Spleen (tissue), 7 donors: Measurements from ENCODE around the gene CFL1.

Experiments
- POLR2A ChIP-seq, 3 donors: fragments of 450-650 bp; IDR thresholded peaks; one replicate each; pipeline ENCODE4 v1.5.1; 2017; ENCODE audit warnings: antibody characterized with exemption in 3 of 3, mild to moderate bottlenecking in 1 of 3
- POLR2AphosphoS5 ChIP-seq, 3 donors: sonication (generic); formaldehyde crosslinking; IDR thresholded peaks; one replicate each; pipeline ENCODE4 v1.5.1; 2017; ENCODE audit warnings: antibody characterized with exemption in 3 of 3
- TF ChIP-seq, protein P1 (sequence below), 11 experiments: fragments of 200-600 bp in 7 of 11; fragments of 450-650 bp in 4 of 11; sonication (generic) in 4 of 11; IDR thresholded peaks in 8 of 11; conservative IDR thresholded peaks in 3 of 11; 1 replicate in 7 of 11; 2 replicates in 4 of 11; pipeline versions ENCODE4 v1.4.0 to v1.8.0; 2016 to 2021; ENCODE audit warnings: antibody characterized with exemption in 11 of 11, inconsistent platforms in 4 of 11, mild to moderate bottlenecking in 1 of 11
- donor health status: DM: no; HTN: no; CAD: no; lungs with moderate emphysema.
- donor health status: DM: no; HTN: no; CAD: no.
- donor health status: DM: no; HTN: no; CAD: no.

- TF ChIP-seq, protein P1, sequence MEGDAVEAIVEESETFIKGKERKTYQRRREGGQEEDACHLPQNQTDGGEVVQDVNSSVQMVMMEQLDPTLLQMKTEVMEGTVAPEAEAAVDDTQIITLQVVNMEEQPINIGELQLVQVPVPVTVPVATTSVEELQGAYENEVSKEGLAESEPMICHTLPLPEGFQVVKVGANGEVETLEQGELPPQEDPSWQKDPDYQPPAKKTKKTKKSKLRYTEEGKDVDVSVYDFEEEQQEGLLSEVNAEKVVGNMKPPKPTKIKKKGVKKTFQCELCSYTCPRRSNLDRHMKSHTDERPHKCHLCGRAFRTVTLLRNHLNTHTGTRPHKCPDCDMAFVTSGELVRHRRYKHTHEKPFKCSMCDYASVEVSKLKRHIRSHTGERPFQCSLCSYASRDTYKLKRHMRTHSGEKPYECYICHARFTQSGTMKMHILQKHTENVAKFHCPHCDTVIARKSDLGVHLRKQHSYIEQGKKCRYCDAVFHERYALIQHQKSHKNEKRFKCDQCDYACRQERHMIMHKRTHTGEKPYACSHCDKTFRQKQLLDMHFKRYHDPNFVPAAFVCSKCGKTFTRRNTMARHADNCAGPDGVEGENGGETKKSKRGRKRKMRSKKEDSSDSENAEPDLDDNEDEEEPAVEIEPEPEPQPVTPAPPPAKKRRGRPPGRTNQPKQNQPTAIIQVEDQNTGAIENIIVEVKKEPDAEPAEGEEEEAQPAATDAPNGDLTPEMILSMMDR (IDR thresholded peaks at IDR 0.05 in 8 of 11, conservative IDR thresholded peaks at IDR 0.05 in 3 of 11) = no peak
- TF ChIP-seq POLR2A (IDR thresholded peaks at IDR 0.05) = no peak
- TF ChIP-seq POLR2AphosphoS5 (IDR thresholded peaks at IDR 0.05) = peak; percentile 53 to 72 (median 56)
Observed at GRCh38 chr11:65869643-65870306, 11.8 kb upstream of the CFL1 start.
